Testis (tissue), 3 donors: Measurements from ENCODE around the gene ATP1A1. TPM values are rescaled to one million over a fixed set of nuclear protein-coding genes. Genes with fewer than 3 reads are reported as not detected.

Source experiments
- DNase-seq: peaks from one replicate; pipeline ENCODE4 v3.0.0-alpha.2; 2019
- H3K27ac ChIP-seq, 2 donors: fragments of 200-600 bp; sonication (generic); one replicate each; pipeline ENCODE4 v1.5.1; 2019
- H3K27me3 ChIP-seq: fragments of 200-600 bp; sonication (generic); one replicate; pipeline ENCODE4 v1.5.1; 2019
- H3K36me3 ChIP-seq: fragments of 200-600 bp; sonication (generic); one replicate; pipeline ENCODE4 v1.5.1; 2017; ENCODE audit warnings: low read depth; ENCODE audit errors: missing control alignments
- H3K4me1 ChIP-seq: fragments of 200-600 bp; sonication (generic); one replicate; pipeline ENCODE4 v1.5.1; 2019
- H3K4me3 ChIP-seq, 2 donors: fragments of 200-600 bp; sonication (generic); one replicate each; pipeline ENCODE4 v1.5.1; 2017 to 2019
- H3K9me3 ChIP-seq: fragments of 200-600 bp; sonication (generic); one replicate; pipeline ENCODE4 v1.5.1; 2017
- POLR2A ChIP-seq: fragments of 450-650 bp; IDR thresholded peaks from one replicate; pipeline ENCODE4 v1.6.1; 2017; ENCODE audit warnings: antibody characterized with exemption, mild to moderate bottlenecking, moderate library complexity
- WGBS, 2 donors: methylation state at CpG; one replicate each; pipeline ENCODE4 v1.1.5; 2018; 5-methylcytosine and 5-hydroxymethylcytosine counted together
- intact Hi-C: fragments of 100-400 bp; cut with DNase I; formaldehyde crosslinking; loops from one replicate; pipeline ENCODE4 v1.15.1; 2023; ENCODE audit warnings: low total_unique reads
- polyA plus RNA-seq: library from polyadenylated mRNA; stranded (reverse); fragments of 350-450 nt; fragmentation: Illumina TruSeq; extraction: RNeasy Lipid Tissue Mini Kit (QIAGEN cat#74804); gene quantifications from one replicate; pipeline ENCODE4 v1.2.3, GENCODE V29; 2014; ENCODE audit warnings: low read depth, low replicate concordance; ENCODE audit not compliant: insufficient read depth
- total RNA-seq, 2 donors: library from RNA; depleted of rRNA; stranded (reverse); fragments of >200 nt; gene quantifications; one replicate each; pipeline ENCODE4 v1.2.3, GENCODE V29; 2016
- TF ChIP-seq, protein P1 (sequence below), 3 experiments: fragments of 450-650 bp in 2 of 3; fragments of 200-600 bp in 1 of 3; sonication (generic) in 1 of 3; IDR thresholded peaks; one replicate each; pipeline ENCODE4 v1.5.1; 2016 to 2019; ENCODE audit warnings: antibody characterized with exemption in 3 of 3, mild to moderate bottlenecking in 2 of 3, moderate library complexity in 1 of 3

ATP1A1 gene
- total and polyA plus RNA-seq, 3 donors from 2014 or later: 394 to 561 (median 444) TPM

DNA sequence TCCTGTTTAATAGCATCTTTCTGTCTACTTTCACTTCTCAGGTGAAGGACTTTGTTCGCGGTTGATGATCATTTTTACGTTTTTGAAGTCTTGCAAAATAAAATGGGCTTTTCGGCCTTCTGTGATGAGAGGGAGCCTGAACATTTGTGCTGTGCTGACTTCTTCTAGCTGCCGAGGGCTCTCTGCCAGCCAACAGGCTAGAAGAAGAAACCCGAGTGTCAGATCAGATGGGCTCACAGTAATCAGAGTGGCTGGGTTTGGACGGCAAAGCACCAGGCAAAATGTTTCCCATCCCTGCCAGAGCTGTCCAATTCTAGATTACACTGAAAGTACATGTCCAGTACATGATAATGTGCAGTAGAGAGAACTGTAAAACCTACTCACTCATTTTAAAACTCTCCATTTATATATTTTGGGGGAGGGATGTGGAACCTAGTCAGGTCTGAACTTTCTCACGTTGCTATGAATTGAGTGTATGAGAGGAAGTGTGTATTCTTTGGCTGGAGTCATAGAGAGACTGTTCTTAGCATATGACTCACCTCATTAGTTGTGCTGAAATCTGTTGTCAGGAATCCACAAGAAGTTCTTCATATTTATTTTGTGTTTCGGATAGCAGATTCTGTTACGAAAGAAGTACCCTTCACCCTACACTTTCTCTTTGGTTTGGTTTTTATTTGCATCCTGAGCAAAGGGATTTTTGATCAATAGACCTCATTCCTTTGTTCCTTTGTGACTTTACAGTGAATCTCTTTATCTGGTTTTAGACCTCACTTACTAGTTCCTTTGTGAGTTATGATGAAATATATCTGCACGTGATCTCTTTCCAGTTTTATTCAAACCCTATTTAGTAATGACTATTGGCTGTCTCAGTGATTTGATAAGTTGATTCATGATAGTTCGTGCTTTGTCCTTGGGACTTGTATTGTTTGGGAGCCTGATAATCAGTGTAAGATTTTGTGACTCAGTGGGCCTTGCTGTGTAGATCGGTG, 4.8 kb downstream of the ATP1A1 start:
- no peak for TF ChIP-seq POLR2A
- TF ChIP-seq, protein P1, sequence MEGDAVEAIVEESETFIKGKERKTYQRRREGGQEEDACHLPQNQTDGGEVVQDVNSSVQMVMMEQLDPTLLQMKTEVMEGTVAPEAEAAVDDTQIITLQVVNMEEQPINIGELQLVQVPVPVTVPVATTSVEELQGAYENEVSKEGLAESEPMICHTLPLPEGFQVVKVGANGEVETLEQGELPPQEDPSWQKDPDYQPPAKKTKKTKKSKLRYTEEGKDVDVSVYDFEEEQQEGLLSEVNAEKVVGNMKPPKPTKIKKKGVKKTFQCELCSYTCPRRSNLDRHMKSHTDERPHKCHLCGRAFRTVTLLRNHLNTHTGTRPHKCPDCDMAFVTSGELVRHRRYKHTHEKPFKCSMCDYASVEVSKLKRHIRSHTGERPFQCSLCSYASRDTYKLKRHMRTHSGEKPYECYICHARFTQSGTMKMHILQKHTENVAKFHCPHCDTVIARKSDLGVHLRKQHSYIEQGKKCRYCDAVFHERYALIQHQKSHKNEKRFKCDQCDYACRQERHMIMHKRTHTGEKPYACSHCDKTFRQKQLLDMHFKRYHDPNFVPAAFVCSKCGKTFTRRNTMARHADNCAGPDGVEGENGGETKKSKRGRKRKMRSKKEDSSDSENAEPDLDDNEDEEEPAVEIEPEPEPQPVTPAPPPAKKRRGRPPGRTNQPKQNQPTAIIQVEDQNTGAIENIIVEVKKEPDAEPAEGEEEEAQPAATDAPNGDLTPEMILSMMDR (IDR thresholded peaks at IDR 0.05): no peak
- H3K9me3 ChIP-seq: no peaks in the 10 kb centered on the region
- DNase-seq: peak; percentile 90
- H3K27ac ChIP-seq: peak overlapping the region; percentile 95 to 97
- H3K27me3 ChIP-seq: no peaks in the 10 kb centered on the region
- intact Hi-C loops: no loop called here
- WGBS, 2 donors: 21 to 29% methylated on average over 13 of the region's 13 CpGs
- H3K4me1 ChIP-seq: peaks cover 67% of the 10 kb centered on the region
- H3K4me3 ChIP-seq: no peak overlapping the region
- H3K36me3 ChIP-seq: no peaks in the 10 kb centered on the region

DNA sequence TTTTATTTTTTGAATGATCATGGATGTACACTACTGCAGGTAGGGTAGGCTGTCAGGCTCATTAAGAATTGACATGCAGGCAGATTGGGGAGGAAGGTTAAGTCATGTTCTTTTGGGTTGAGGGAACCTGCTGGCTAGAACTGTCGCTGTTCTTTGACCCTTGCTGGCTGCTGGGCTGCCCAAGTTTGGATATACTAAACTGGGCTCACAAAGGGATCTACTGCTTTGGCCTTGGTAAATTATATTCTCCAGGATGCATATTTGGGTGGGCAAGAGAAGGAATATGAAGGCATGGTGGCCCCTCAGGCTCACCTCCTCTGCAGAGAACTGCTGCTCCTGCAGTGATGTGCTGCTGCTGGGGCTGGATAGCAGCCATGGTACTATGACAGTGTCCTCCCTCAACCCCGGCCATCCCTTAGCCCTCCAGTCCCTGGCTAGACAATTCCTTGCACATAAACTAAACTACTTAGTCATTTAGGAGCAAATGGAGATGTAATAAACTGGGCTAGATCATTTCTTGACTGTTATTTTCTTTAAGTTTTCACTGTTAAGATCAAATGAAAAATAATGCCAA, 6.1 kb downstream of the ATP1A1 start:
- intact Hi-C loops: no loop called here
- Histone ChIP-seq H3K9me3 (no peaks in the 10 kb centered on the region), H3K36me3 (no peaks in the 10 kb centered on the region), H3K27me3 (no peaks in the 10 kb centered on the region), H3K4me3 (no peak overlapping the region), H3K27ac (peak overlapping the region in 1 of 2 donors; percentile 57), H3K4me1 (peaks cover 74% of the 10 kb centered on the region)
- 44 to 57% methylated on average over 2 of the region's 2 CpGs for WGBS, 2 donors
- TF ChIP-seq, protein P1 (IDR thresholded peaks at IDR 0.05): no peak
- TF ChIP-seq POLR2A: no peak
- peak; percentile 52 for DNase-seq

DNA sequence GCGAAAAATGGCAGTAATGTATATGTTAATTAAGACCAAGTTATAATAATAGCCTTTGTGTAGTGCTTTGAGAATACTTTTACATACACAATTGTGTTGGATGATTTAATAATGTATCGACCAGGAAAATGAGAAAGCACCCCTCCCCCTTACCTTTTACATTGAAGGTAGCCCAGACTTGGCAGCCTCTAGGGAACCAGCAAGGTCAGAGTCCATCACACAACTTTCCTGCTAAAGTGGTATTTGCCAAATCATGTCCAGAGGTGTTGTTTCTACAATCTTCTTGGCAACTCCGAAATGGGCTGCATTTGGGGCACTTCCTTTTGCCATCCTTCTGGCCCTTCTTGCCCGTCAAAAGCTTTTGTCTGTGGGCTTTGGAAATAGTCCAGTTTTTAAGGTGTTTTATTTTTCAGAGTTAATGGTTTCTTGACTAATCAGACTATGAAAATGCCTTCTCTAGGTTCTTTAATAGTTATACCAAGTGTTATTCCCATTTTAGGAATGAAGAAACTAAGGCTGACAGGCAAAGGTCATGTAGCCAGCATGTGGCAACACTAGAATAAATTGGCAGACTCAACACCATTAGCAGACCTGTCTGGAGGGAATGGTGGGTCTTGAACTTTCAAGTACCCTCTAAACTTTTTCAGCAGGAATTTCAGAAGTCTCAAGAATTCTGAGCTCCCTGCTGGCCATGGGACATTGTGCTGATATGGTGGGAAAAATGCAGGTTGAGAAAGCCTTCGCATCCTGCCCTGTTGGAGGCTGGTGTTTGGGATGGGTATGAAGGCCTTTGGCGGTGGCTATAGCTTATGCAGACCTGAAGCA, 6.8 kb downstream of the ATP1A1 start:
- intact Hi-C loops: no loop called here
- DNase-seq: no peak
- TF ChIP-seq, protein P1 (IDR thresholded peaks at IDR 0.05): no peak
- TF ChIP-seq POLR2A: no peak
- Histone ChIP-seq H3K9me3 (no peaks in the 10 kb centered on the region), H3K4me3 (no peak overlapping the region), H3K4me1 (peaks cover 73% of the 10 kb centered on the region), H3K27me3 (no peaks in the 10 kb centered on the region), H3K36me3 (no peaks in the 10 kb centered on the region), H3K27ac (peak overlapping the region in 1 of 2 donors; percentile 57)
- 75 to 82% methylated on average over 6 of the region's 6 CpGs for WGBS, 2 donors

DNA sequence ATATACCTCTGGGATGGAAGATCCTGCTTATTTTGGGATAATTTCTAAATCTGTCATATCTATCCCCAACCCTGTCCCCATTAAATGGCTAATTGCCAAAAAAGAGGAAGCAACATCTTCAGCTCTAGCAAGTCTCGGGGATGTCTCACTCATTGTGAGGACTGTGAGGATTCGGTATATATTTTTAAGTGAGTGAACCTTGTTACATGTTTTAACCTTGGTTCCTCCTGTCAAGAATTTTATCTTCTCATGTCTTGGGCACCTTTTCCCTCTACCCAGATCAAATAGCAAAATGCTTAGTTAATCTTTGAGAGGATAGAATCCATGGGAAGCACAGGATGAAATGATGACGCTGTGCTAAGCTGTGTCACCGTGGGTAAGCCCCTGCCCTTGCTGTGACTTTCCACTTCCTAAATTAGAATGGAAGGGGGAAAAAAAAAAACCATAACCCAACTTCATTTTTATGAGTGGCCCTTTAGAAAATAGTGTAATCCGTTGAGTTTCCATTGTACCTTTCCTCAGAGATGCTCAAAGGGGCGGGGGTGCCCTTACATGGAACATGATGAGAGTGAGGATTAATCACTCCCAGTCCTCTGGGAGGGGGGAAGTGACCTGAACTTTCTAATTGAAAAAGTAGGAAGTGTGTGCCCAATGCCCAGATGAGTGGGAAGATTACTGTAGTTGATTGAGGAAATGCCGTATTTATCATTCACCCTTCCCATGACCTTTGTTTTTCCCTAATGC, 7.6 kb downstream of the ATP1A1 start:
- 60 to 67% methylated on average over 7 of the region's 7 CpGs for WGBS, 2 donors
- Histone ChIP-seq H3K27ac (peak overlapping the region in 1 of 2 donors; percentile 41), H3K4me1 (peaks cover 69% of the 10 kb centered on the region)

More for the DNA sequence above, 7.6 kb downstream of the ATP1A1 start:
- no peaks in the 10 kb centered on the region for H3K9me3 ChIP-seq
- no peak overlapping the region for H3K4me3 ChIP-seq
- no peaks in the 10 kb centered on the region for H3K27me3 ChIP-seq
- TF ChIP-seq, protein P1 (IDR thresholded peaks at IDR 0.05): no peak
- TF ChIP-seq POLR2A: no peak
- no peaks in the 10 kb centered on the region for H3K36me3 ChIP-seq
- DNase-seq: no peak
- intact Hi-C loops: no loop called here
